BE2C (cell line): ENCODE measurements around the gene LHFPL4. TPM values are rescaled to one million over a fixed set of nuclear protein-coding genes. Genes with fewer than 3 reads are reported as not detected.
A peak's percentile ranks its signal among the peaks of the same experiment; 100 is the strongest.
"Not testable (repeated sequence)": the region's sequence is repeated elsewhere in the genome, so short reads cannot be mapped to it uniquely, and the experiment has no call there.

ENCODE experiments used
- DNase-seq: peaks from one replicate; pipeline ENCODE4 v3.0.0-alpha.2; 2020
- H3K27me3 ChIP-seq: fragments of 250-450 bp; sonication (Bioruptor Pico); 2 replicates; pipeline ENCODE4 v1.5.1; 2020; ENCODE audit warnings: mild to moderate bottlenecking
- H3K36me3 ChIP-seq: fragments of 250-450 bp; sonication (Bioruptor Pico); 2 replicates; pipeline ENCODE4 v1.5.1; 2020; ENCODE audit warnings: mild to moderate bottlenecking
- H3K4me1 ChIP-seq: fragments of 250-450 bp; sonication (Bioruptor Pico); 2 replicates; pipeline ENCODE4 v1.5.1; 2020
- H3K4me3 ChIP-seq: 2 replicates; pipeline ENCODE4 v1.5.1; 2011; ENCODE audit warnings: low read depth, low read length
- H3K9me3 ChIP-seq: fragments of 250-450 bp; sonication (Bioruptor Pico); 2 replicates; pipeline ENCODE4 v1.5.1; 2020
- CTCF ChIP-seq: IDR thresholded peaks from 2 replicates; pipeline ENCODE4 v1.5.1; 2012; ENCODE audit warnings: mild to moderate bottlenecking, low read depth, low read length
- polyA plus RNA-seq: library from polyadenylated mRNA; unstranded; fragments of >200 nt; gene quantifications from one replicate; pipeline ENCODE4 v1.2.1, GENCODE V29; 2012; ENCODE audit warnings: low read depth, missing spikeins; ENCODE audit not compliant: insufficient read length, insufficient read depth

The LHFPL4 gene
- 5.0 TPM for polyA plus RNA-seq

GRCh38 chr3:9553021-9553947 lies at the start of gene LHFPL4:
TSS of gene LHFPL4 (minus strand) at chr3:9553822. CDS start at chr3:9552679, 1,143 bp downstream.
- Histone ChIP-seq H3K36me3 (no peaks in the 10 kb centered on the region), H3K27me3 (no peaks in the 10 kb centered on the region), H3K9me3 (no peaks in the 10 kb centered on the region), H3K4me3 (peak within 1 kb of the TSS; percentile 69), H3K4me1 (no peaks in the 10 kb centered on the region)
- TF ChIP-seq CTCF: no peak
- peak; percentile 37 for DNase-seq

- H3K4me1 ChIP-seq: no peaks in the 10 kb centered on the region
- no peaks in the 10 kb centered on the region for H3K27me3 ChIP-seq
- DNase-seq: no peak
- H3K4me3 ChIP-seq: no peak overlapping the region
- no peak for TF ChIP-seq CTCF
- no peaks in the 10 kb centered on the region for H3K9me3 ChIP-seq
- H3K36me3 ChIP-seq: no peaks in the 10 kb centered on the region
Measured at GRCh38 chr3:9602620-9603019, 49.0 kb upstream of the LHFPL4 start.

GRCh38 chr3:9601006-9601581 lies 47.5 kb upstream of the LHFPL4 start:
- peak overlapping the region; percentile 26; the same call in 1 of the 2 replicates for H3K4me3 ChIP-seq
- not testable (repeated sequence) for H3K4me1 ChIP-seq, H3K27me3 ChIP-seq, DNase-seq, H3K9me3 ChIP-seq, H3K36me3 ChIP-seq

- DNase-seq: peak; percentile 61
- no peaks in the 10 kb centered on the region for H3K36me3 ChIP-seq
- H3K4me1 ChIP-seq: no peaks in the 10 kb centered on the region
- H3K9me3 ChIP-seq: no peaks in the 10 kb centered on the region
- peak overlapping the region; percentile 26; the same call in 1 of the 2 replicates for H3K4me3 ChIP-seq
- TF ChIP-seq CTCF: no peak
- no peaks in the 10 kb centered on the region for H3K27me3 ChIP-seq
Measured at GRCh38 chr3:9600597-9600996, 47.0 kb upstream of the LHFPL4 start.

- Histone ChIP-seq H3K36me3 (no peaks in the 10 kb centered on the region), H3K9me3 (no peaks in the 10 kb centered on the region), H3K4me1 (no peaks in the 10 kb centered on the region), H3K4me3 (no peak overlapping the region), H3K27me3 (no peaks in the 10 kb centered on the region)
- no peak for TF ChIP-seq CTCF
- no peak for DNase-seq
Measured at GRCh38 chr3:9598783-9599387, 45.3 kb upstream of the LHFPL4 start.

- DNase-seq: no peak
- H3K4me1 ChIP-seq: no peaks in the 10 kb centered on the region
- no peaks in the 10 kb centered on the region for H3K9me3 ChIP-seq
- no peaks in the 10 kb centered on the region for H3K36me3 ChIP-seq
- H3K4me3 ChIP-seq: no peak overlapping the region
- no peaks in the 10 kb centered on the region for H3K27me3 ChIP-seq
- TF ChIP-seq CTCF: no peak
Measured at GRCh38 chr3:9595877-9596276, 42.3 kb upstream of the LHFPL4 start.

- H3K4me3 ChIP-seq, DNase-seq, H3K27me3 ChIP-seq, H3K9me3 ChIP-seq, H3K36me3 ChIP-seq, H3K4me1 ChIP-seq: not testable (repeated sequence)
Measured at GRCh38 chr3:9591781-9592180, 38.2 kb upstream of the LHFPL4 start.
